Testis (tissue), 3 donors: Measurements from ENCODE around the gene TFG. TPM values are rescaled to one million over a fixed set of nuclear protein-coding genes. Genes with fewer than 3 reads are reported as not detected.
A peak's percentile ranks its signal among the peaks of the same experiment; 100 is the strongest.

Experiments used
- DNase-seq: peaks from one replicate; pipeline ENCODE4 v3.0.0-alpha.2; 2019
- H3K27ac ChIP-seq, 2 donors: fragments of 200-600 bp; sonication (generic); one replicate each; pipeline ENCODE4 v1.5.1; 2019
- H3K27me3 ChIP-seq: fragments of 200-600 bp; sonication (generic); one replicate; pipeline ENCODE4 v1.5.1; 2019
- H3K36me3 ChIP-seq: fragments of 200-600 bp; sonication (generic); one replicate; pipeline ENCODE4 v1.5.1; 2017; ENCODE audit warnings: low read depth; ENCODE audit errors: missing control alignments
- H3K4me1 ChIP-seq: fragments of 200-600 bp; sonication (generic); one replicate; pipeline ENCODE4 v1.5.1; 2019
- H3K4me3 ChIP-seq, 2 donors: fragments of 200-600 bp; sonication (generic); one replicate each; pipeline ENCODE4 v1.5.1; 2017 to 2019
- H3K9me3 ChIP-seq: fragments of 200-600 bp; sonication (generic); one replicate; pipeline ENCODE4 v1.5.1; 2017
- CTCF ChIP-seq, 3 experiments: fragments of 450-650 bp in 2 of 3; fragments of 200-600 bp in 1 of 3; sonication (generic) in 1 of 3; IDR thresholded peaks; one replicate each; pipeline ENCODE4 v1.5.1; 2016 to 2019; ENCODE audit warnings: antibody characterized with exemption in 3 of 3, mild to moderate bottlenecking in 2 of 3, moderate library complexity in 1 of 3
- POLR2A ChIP-seq: fragments of 450-650 bp; IDR thresholded peaks from one replicate; pipeline ENCODE4 v1.6.1; 2017; ENCODE audit warnings: antibody characterized with exemption, mild to moderate bottlenecking, moderate library complexity
- WGBS, 2 donors: methylation state at CpG; one replicate each; pipeline ENCODE4 v1.1.5; 2018; 5-methylcytosine and 5-hydroxymethylcytosine counted together
- intact Hi-C: fragments of 100-400 bp; cut with DNase I; formaldehyde crosslinking; loops from one replicate; pipeline ENCODE4 v1.15.1; 2023; ENCODE audit warnings: low total_unique reads
- polyA plus RNA-seq: library from polyadenylated mRNA; stranded (reverse); fragments of 350-450 nt; fragmentation: Illumina TruSeq; extraction: RNeasy Lipid Tissue Mini Kit (QIAGEN cat#74804); gene quantifications from one replicate; pipeline ENCODE4 v1.2.3, GENCODE V29; 2014; ENCODE audit warnings: low read depth, low replicate concordance; ENCODE audit not compliant: insufficient read depth
- total RNA-seq, 2 donors: library from RNA; depleted of rRNA; stranded (reverse); fragments of >200 nt; gene quantifications; one replicate each; pipeline ENCODE4 v1.2.3, GENCODE V29; 2016

Gene TFG
- total and polyA plus RNA-seq, 3 donors from 2014 or later = 107 to 116 (median 107) TPM

- no peaks in the 10 kb centered on the region for H3K4me1 ChIP-seq
Observed at GRCh38 chr3:100782348-100782747, 73.1 kb downstream of the TFG start.

DNA sequence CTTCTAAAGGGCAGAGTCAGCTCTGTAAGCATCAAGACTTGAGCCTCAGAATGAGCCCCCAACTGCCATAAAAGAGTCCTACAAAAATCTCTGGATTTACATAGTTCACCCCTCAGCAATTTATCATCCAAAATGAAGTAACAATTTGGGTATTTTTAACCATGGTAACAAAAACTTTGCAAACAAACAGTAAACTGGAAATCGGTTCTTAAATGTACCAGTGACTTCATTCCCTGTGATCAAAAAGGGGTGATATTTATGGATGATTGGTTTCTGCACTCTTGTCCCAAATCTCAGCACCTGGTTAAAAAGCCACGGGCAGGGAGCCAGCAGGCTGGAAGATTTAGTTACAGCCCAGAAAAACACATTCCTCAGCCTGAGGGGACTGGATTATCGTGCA is 73.6 kb downstream of the TFG start:
- intact Hi-C loops = no loop called here
- H3K4me3 ChIP-seq = no peak overlapping the region
- H3K27me3 ChIP-seq = no peaks in the 10 kb centered on the region
- H3K4me1 ChIP-seq = no peaks in the 10 kb centered on the region
- DNase-seq = no peak
- H3K9me3 ChIP-seq = no peaks in the 10 kb centered on the region
- no peak for TF ChIP-seq CTCF (IDR thresholded peaks at IDR 0.05)
- no peak for TF ChIP-seq POLR2A
- H3K27ac ChIP-seq = no peak overlapping the region
- no peaks in the 10 kb centered on the region for H3K36me3 ChIP-seq
- WGBS, 2 donors = 34 to 38% methylated on average over 3 of the region's 3 CpGs

More at GRCh38 chr3:100782348-100782747, 73.1 kb downstream of the TFG start:
- H3K27me3 ChIP-seq = no peaks in the 10 kb centered on the region
- DNase-seq = no peak
- 29 to 76% methylated on average over 2 of the region's 2 CpGs for WGBS, 2 donors
- no peaks in the 10 kb centered on the region for H3K36me3 ChIP-seq
- intact Hi-C loops = no loop called here
- TF ChIP-seq POLR2A = no peak
- no peak for TF ChIP-seq CTCF (IDR thresholded peaks at IDR 0.05)
- H3K27ac ChIP-seq = no peak overlapping the region
- H3K9me3 ChIP-seq = no peaks in the 10 kb centered on the region
- H3K4me3 ChIP-seq = no peak overlapping the region

DNA sequence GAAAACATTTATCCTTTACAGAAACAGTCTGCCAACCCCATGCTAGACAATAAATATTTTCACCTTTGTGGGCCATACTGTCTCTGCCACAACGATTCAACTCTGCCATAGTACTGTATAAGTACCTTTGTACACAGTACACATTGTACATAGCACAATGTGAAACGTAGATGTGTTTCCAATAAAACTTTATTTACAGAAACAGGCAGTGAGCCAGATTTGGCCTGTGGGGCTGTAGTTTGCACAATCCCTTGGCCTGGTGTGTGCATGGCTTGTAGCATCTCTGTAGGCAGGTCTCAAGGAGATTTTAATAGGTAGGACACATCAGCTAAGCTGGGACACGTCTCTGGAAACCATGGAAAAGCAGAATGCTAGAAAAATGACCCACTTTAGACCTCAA is 74.3 kb downstream of the TFG start:
- Histone ChIP-seq H3K4me1 (no peaks in the 10 kb centered on the region), H3K36me3 (no peaks in the 10 kb centered on the region), H3K4me3 (no peak overlapping the region), H3K9me3 (no peaks in the 10 kb centered on the region), H3K27ac (no peak overlapping the region), H3K27me3 (no peaks in the 10 kb centered on the region)
- intact Hi-C loops = no loop called here
- 88 to 94% methylated on average over 3 of the region's 3 CpGs for WGBS, 2 donors
- no peak for TF ChIP-seq POLR2A
- TF ChIP-seq CTCF (IDR thresholded peaks at IDR 0.05) = no peak
- DNase-seq = no peak

DNA sequence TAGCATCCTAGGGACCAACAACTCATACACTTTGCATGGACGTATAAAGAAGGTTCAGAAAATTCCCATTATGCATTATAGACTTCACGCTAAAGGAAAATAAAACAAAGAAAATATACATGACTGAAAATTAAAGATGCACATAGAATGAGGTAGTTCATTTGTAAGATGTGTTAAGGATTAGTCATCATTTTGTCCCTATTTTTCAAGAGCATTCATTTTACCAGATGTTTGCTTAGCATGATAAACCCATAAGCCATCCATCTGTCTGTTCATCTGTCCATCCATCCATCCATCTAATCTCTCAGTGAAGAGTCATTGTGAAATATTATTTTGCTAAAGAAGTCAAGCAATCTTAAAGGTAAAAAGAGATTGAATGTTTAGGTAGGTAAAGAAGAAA is 80.3 kb downstream of the TFG start:
- no peak for DNase-seq
- no peaks in the 10 kb centered on the region for H3K36me3 ChIP-seq
- H3K4me1 ChIP-seq = no peaks in the 10 kb centered on the region
- H3K27me3 ChIP-seq = no peaks in the 10 kb centered on the region
- H3K9me3 ChIP-seq = no peaks in the 10 kb centered on the region
- H3K4me3 ChIP-seq = no peak overlapping the region
- 97% methylated on average over 2 of the region's 2 CpGs for WGBS, 2 donors
- H3K27ac ChIP-seq = no peak overlapping the region
- intact Hi-C loops = no loop called here
- TF ChIP-seq CTCF (IDR thresholded peaks at IDR 0.05) = no peak
- TF ChIP-seq POLR2A = no peak

GRCh38 chr3:100796556-100796955 is 87.3 kb downstream of the TFG start:
- no peak for TF ChIP-seq POLR2A
- TF ChIP-seq CTCF (IDR thresholded peaks at IDR 0.05) = peak in 1 of 3 experiments; percentile 6
- no peak overlapping the region for H3K27ac ChIP-seq
- H3K4me3 ChIP-seq = no peak overlapping the region
- intact Hi-C loops = no loop called here
- 29 to 41% methylated on average over 2 of the region's 2 CpGs for WGBS, 2 donors
- no peaks in the 10 kb centered on the region for H3K4me1 ChIP-seq
- no peaks in the 10 kb centered on the region for H3K9me3 ChIP-seq
- no peaks in the 10 kb centered on the region for H3K36me3 ChIP-seq
- H3K27me3 ChIP-seq = no peaks in the 10 kb centered on the region
- DNase-seq = no peak
